ENCODE results near the gene ACADM. TPM values are rescaled to one million over a fixed set of nuclear protein-coding genes. Genes with fewer than 3 reads are reported as not detected.

The ACADM gene
- total and polyA plus RNA-seq, 2 experiments from 2014 or later, result 37.7 to 52.8 TPM

DNA sequence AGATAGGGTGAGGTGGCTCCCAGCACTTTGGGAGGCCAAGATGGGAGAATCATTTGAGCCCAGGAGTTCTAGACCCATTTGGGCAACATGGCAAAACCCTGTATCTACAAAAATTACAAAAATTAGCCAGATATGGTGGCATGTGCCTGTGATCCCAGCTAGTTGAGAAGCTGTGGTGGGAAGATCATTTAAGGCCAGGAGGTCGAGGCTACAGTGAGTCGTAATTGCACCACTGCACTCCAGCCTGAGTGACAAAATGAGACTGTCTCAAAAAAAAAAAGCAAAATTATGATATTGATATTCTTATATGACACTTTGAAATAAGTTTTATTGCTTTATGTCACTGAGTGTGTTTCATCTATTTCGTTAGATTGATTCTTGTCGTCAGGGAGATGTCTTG is 7.4 kb downstream of the ACADM start (continued):
- TF ChIP-seq, protein P1, sequence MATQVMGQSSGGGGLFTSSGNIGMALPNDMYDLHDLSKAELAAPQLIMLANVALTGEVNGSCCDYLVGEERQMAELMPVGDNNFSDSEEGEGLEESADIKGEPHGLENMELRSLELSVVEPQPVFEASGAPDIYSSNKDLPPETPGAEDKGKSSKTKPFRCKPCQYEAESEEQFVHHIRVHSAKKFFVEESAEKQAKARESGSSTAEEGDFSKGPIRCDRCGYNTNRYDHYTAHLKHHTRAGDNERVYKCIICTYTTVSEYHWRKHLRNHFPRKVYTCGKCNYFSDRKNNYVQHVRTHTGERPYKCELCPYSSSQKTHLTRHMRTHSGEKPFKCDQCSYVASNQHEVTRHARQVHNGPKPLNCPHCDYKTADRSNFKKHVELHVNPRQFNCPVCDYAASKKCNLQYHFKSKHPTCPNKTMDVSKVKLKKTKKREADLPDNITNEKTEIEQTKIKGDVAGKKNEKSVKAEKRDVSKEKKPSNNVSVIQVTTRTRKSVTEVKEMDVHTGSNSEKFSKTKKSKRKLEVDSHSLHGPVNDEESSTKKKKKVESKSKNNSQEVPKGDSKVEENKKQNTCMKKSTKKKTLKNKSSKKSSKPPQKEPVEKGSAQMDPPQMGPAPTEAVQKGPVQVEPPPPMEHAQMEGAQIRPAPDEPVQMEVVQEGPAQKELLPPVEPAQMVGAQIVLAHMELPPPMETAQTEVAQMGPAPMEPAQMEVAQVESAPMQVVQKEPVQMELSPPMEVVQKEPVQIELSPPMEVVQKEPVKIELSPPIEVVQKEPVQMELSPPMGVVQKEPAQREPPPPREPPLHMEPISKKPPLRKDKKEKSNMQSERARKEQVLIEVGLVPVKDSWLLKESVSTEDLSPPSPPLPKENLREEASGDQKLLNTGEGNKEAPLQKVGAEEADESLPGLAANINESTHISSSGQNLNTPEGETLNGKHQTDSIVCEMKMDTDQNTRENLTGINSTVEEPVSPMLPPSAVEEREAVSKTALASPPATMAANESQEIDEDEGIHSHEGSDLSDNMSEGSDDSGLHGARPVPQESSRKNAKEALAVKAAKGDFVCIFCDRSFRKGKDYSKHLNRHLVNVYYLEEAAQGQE (IDR thresholded peaks at IDR 0.05; ENCODE audit: unreplicated experiment), result no peak
- TF ChIP-seq STAT1 (IDR thresholded peaks at IDR 0.05; ENCODE audit: unreplicated experiment), result no peak

DNA sequence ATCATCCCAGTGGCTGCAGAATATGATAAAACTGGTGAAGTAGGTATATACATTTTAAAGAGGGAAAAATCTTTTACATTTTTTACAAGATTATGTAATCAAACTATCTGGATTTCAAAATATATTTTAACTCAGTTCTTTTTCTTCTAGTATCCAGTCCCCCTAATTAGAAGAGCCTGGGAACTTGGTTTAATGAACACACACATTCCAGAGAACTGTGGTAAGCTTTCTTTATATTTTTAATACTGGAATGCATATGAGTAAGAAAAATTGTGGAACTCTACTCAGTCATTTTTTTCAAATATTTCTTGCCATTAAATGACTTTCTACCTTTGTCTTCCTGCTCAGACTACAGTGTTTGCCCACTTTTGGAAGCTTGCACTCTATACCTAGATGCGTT is 8.2 kb downstream of the ACADM start:
- no peak overlapping the region for H3K4me3 ChIP-seq
- Mint-ChIP-seq H3K36me3 (ENCODE audit: low read depth) (peaks cover 24% of the 10 kb centered on the region; the same call in 2 of the 3 replicates), H3K4me3 (no peak overlapping the region), H3K27me3 (ENCODE audit: insufficient read depth, low read depth, poor library complexity) (peaks cover 2% of the 10 kb centered on the region), H3K9me3 (no peaks in the 10 kb centered on the region), H3K4me1 (peaks cover under 1% of the 10 kb centered on the region; the same call in 1 of the 3 replicates), H3K27ac (no peak overlapping the region)
- no peak overlapping the region for H2AFZ ChIP-seq
- no peaks in the 10 kb centered on the region for H3K4me1 ChIP-seq (ENCODE audit: insufficient read depth)
- H3K27ac ChIP-seq (ENCODE audit: low read depth), result no peak overlapping the region
- H3F3A ChIP-seq (replicated peaks; ENCODE audit: low read depth), result no peaks in the 10 kb centered on the region
- TF ChIP-seq CREB1 (CRISPR knock-in tag; IDR thresholded peaks at IDR 0.05; ENCODE audit: low read depth) (no peak), EZH2phosphoT487 (IDR thresholded peaks at IDR 0.05; ENCODE audit: unreplicated experiment) (no peak), EZH2 (IDR thresholded peaks at IDR 0.05; ENCODE audit: low read depth, unreplicated experiment) (no peak), ZNF331 (CRISPR knock-in tag; IDR thresholded peaks at IDR 0.05; ENCODE audit: low read depth) (no peak), NANOG (IDR thresholded peaks at IDR 0.05; ENCODE audit: borderline replicate concordance) (no peak), STAT1 (IDR thresholded peaks at IDR 0.05; ENCODE audit: unreplicated experiment) (no peak), ZNF114 (CRISPR knock-in tag; IDR thresholded peaks at IDR 0.05) (no peak)
- TF ChIP-seq, protein P2, sequence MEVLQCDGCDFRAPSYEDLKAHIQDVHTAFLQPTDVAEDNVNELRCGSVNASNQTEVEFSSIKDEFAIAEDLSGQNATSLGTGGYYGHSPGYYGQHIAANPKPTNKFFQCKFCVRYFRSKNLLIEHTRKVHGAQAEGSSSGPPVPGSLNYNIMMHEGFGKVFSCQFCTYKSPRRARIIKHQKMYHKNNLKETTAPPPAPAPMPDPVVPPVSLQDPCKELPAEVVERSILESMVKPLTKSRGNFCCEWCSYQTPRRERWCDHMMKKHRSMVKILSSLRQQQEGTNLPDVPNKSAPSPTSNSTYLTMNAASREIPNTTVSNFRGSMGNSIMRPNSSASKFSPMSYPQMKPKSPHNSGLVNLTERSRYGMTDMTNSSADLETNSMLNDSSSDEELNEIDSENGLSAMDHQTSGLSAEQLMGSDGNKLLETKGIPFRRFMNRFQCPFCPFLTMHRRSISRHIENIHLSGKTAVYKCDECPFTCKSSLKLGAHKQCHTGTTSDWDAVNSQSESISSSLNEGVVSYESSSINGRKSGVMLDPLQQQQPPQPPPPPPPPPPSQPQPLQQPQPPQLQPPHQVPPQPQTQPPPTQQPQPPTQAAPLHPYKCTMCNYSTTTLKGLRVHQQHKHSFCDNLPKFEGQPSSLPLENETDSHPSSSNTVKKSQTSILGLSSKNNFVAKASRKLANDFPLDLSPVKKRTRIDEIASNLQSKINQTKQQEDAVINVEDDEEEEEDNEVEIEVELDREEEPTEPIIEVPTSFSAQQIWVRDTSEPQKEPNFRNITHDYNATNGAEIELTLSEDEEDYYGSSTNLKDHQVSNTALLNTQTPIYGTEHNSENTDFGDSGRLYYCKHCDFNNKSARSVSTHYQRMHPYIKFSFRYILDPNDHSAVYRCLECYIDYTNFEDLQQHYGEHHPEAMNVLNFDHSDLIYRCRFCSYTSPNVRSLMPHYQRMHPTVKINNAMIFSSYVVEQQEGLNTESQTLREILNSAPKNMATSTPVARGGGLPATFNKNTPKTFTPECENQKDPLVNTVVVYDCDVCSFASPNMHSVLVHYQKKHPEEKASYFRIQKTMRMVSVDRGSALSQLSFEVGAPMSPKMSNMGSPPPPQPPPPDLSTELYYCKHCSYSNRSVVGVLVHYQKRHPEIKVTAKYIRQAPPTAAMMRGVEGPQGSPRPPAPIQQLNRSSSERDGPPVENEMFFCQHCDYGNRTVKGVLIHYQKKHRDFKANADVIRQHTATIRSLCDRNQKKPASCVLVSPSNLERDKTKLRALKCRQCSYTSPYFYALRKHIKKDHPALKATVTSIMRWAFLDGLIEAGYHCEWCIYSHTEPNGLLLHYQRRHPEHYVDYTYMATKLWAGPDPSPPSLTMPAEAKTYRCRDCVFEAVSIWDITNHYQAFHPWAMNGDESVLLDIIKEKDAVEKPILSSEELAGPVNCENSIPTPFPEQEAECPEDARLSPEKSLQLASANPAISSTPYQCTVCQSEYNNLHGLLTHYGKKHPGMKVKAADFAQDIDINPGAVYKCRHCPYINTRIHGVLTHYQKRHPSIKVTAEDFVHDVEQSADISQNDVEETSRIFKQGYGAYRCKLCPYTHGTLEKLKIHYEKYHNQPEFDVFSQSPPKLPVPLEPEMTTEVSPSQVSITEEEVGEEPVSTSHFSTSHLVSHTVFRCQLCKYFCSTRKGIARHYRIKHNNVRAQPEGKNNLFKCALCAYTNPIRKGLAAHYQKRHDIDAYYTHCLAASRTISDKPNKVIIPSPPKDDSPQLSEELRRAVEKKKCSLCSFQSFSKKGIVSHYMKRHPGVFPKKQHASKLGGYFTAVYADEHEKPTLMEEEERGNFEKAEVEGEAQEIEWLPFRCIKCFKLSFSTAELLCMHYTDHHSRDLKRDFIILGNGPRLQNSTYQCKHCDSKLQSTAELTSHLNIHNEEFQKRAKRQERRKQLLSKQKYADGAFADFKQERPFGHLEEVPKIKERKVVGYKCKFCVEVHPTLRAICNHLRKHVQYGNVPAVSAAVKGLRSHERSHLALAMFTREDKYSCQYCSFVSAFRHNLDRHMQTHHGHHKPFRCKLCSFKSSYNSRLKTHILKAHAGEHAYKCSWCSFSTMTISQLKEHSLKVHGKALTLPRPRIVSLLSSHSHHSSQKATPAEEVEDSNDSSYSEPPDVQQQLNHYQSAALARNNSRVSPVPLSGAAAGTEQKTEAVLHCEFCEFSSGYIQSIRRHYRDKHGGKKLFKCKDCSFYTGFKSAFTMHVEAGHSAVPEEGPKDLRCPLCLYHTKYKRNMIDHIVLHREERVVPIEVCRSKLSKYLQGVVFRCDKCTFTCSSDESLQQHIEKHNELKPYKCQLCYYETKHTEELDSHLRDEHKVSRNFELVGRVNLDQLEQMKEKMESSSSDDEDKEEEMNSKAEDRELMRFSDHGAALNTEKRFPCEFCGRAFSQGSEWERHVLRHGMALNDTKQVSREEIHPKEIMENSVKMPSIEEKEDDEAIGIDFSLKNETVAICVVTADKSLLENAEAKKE (CRISPR knock-in tag; IDR thresholded peaks at IDR 0.05), result no peak
- TF ChIP-seq, protein P3, sequence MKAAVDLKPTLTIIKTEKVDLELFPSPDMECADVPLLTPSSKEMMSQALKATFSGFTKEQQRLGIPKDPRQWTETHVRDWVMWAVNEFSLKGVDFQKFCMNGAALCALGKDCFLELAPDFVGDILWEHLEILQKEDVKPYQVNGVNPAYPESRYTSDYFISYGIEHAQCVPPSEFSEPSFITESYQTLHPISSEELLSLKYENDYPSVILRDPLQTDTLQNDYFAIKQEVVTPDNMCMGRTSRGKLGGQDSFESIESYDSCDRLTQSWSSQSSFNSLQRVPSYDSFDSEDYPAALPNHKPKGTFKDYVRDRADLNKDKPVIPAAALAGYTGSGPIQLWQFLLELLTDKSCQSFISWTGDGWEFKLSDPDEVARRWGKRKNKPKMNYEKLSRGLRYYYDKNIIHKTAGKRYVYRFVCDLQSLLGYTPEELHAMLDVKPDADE (IDR thresholded peaks at IDR 0.05), result no peak
- H3K36me3 ChIP-seq (ENCODE audit: insufficient read depth), result peaks cover 15% of the 10 kb centered on the region
- no peaks in the 10 kb centered on the region for H3K9me2 ChIP-seq (ENCODE audit: insufficient read depth)
- H3K27me3 ChIP-seq (ENCODE audit: insufficient read depth), result no peaks in the 10 kb centered on the region
- DNase-seq (ENCODE audit: low spot score) (no peak), ATAC-seq (no peak)
- H3K4me2 ChIP-seq, result no peak overlapping the region
- no peaks in the 10 kb centered on the region; the same call in 1 of the 2 replicates for H4K20me1 ChIP-seq (replicated peaks; ENCODE audit: insufficient read depth)
- H3K79me2 ChIP-seq (replicated peaks; ENCODE audit: insufficient read depth), result peaks cover 19% of the 10 kb centered on the region; the same call in 1 of the 2 replicates
